GM19372 (cell line): ENCODE measurements around the gene RCBTB1.

Experiments used
- ATAC-seq: cut with Tn5 transposase; IDR thresholded peaks from one replicate; pipeline ENCODE4 v1.9.1; 2021; ENCODE audit warnings: mild to moderate bottlenecking, low read depth, moderate library complexity; ENCODE audit not compliant: unreplicated experiment

RCBTB1 gene

DNA sequence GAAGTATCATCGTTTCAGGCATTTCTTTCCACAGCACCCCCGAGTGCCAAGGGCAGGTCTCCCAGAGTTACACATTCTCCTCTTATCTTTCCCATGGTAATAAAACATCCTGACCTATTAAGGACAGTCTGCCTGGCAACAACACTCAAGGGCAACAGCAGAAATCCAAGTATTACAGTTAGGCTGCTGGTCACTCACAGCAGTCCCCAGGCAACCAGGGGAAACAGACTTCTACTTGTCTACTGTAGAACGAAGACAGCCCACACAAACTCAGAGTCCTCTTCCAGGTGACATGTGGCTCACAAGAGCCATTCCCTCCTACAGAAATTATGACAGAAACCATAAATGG lies 24.3 kb downstream of the RCBTB1 start:
- no peak for ATAC-seq

DNA sequence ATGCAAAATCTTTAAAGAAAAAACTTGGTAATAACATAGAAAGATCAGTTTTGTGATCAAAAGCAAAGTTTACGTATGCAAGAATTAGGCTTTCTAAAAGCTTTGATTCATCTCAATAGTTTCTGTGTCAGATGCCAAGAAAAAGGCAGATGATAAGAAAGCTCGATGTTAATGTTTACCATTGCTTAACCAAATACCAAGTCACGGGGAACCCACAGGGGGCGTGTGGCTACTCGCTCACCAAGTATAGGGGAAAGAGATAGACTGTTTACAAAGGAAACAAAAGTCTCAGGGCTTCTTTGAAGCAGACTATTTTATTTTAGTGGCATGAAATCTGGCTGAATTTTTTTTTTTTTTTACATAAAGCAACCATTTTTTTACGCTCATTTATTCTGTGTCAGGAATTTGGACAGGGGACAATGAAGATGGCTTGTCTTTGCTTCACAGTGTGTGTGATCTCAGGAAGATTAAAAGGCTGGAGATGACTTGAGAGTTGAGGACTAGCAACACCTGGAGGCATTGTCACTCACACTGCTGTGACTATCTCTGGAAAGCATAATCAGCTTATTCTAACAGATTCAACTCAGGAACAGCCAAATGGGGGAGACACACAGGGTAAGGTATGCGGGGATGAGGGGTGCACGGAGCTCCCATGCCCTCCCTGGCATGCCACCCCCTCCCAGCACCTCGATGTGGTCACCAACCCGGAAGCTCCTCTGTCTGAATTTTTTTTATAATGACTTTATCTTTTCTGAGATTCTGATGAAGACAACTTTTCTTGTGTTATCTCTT lies 24.9 kb downstream of the RCBTB1 start:
- no peak for ATAC-seq

DNA sequence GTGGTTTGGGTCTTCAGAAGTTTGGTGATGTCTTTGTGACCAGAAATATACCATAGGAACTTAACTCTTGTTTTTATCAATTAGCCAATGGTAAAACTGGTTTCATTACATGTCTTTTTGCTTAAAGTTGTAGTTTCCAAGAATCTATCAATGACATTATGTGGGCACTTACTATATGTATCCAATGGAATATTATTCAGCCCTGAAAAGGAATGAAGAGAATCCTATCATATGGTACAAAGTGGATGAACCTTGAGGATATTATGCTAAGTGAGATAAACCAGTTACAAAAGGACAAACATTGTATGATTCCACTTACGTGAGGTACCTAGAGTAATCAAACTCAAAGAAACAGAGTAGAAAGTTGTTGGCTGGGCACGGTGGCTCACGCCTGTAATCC lies 26.4 kb downstream of the RCBTB1 start:
- ATAC-seq, result no peak

DNA sequence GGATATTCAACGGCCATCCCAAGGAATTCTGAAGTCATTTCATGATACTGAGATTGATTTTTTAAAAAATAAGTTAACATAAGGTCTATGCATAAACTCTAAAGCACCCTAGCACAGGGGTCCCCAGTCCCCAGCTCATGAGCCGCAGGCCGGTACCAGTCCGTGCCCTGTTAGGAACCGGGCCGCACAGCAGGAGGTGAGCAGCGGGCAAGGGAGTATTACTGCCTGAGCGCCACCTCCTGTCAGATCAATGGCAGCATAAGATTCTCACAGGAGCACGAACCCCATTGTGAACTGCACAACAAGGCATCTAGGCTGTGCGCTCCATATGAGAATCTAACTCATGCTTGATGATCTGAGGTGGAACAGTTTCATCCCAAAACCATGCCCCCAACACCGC lies 31.0 kb downstream of the RCBTB1 start:
- ATAC-seq, result no peak

- no peak for ATAC-seq
Observed at GRCh38 chr13:49553888-49554287, 31.5 kb downstream of the RCBTB1 start.

- ATAC-seq, result no peak
Observed at GRCh38 chr13:49550942-49551644, 34.3 kb downstream of the RCBTB1 start.

DNA sequence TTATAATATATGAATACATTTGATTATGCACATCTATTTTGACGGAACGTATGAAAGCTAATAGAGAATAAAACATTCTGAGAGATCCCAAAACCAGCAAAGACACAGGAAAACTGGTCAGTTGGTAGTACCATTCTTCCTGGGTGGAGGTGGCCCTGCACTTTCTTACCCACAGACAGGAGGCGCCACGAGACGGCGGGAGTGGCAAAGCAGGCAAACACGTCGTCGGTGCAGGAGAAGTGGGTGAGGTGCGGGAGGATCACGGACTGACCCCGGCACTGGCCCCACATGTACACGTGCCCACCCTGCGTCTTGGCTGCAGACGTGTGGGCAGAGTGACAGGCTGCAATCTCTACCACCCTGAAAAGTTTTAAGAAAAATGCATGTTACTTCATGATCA lies 36.1 kb downstream of the RCBTB1 start:
- ATAC-seq, result no peak

GRCh38 chr13:49546561-49546960 lies 38.8 kb downstream of the RCBTB1 start:
- ATAC-seq, result no peak

DNA sequence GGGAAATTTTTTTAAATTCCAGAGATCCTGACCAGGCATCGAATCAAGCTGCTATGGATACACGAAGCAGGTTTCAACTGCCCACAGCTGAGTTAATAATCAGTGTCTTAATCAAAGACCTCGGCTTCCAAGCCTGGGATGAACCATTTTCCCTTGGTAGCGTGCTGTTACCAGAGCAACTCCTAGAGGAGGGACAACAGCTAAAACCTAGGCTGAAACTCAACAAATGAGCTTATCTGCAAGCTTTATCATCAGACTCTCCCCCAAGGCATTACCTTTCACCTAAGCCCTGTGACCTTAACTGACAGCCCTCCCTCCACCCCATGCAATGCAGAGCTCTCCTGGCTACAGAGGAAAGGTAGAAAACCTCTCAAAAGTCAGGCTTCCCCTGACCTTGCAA lies 39.7 kb downstream of the RCBTB1 start:
- ATAC-seq, result no peak

DNA sequence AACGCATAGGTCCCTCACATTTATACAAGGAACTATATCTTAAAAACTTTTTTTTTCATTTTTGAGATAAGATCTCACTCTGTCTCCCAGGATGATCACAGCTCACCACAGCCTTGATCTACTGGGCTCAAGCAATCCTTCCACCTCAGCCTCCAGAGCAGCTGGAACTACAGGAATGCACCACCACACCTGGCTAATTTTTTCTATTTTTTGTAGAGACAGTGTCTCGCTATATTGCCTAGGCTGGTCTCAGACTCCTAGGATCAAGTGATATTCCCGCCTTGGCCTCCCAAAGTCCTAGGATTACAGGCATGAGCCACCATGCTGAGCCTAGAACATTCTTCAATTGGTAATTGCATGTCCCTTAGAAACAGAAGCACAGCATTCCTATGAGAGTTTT lies 41.7 kb downstream of the RCBTB1 start:
- ATAC-seq, result no peak

DNA sequence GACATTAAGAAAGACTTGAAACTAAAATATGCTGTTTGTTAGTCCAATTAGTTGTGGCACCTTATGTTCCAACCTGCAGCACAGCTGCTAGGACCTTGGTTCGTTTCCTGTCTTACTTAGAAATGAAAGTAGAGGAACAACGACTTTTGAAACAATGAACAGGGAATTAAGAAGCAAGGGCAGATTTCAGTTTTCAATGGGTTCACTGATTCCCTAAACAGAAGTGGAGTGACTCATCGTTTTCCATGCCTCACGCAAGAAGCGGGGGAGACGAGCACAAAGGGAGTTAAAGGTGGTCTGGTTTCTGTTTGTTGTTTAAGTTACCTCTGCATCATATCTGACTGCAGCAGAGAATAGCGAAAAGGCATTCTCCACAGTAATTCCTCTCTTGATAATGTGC lies 44.8 kb downstream of the RCBTB1 start:
- ATAC-seq, result no peak

GRCh38 chr13:49539746-49540145 lies 45.6 kb downstream of the RCBTB1 start:
- no peak for ATAC-seq

DNA sequence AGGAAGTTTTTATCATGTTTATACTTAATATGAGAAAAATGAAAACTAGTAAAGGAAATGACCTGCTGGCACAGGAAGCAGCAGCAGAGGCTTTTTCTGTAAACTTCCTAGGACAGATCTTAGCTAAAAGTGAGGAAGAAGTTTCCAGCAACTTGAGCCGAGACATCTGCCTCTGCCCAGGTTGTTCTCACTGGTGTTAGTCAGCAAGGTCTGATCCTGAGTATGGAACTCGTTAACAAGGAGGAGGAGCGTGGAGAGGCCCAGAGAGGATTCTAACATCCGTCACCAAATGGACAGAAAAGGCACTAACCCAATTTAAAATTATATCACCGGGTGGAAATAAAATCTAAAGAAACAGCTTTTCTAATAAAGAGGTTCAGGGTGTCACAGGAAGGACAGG lies 46.0 kb downstream of the RCBTB1 start:
- ATAC-seq, result no peak

DNA sequence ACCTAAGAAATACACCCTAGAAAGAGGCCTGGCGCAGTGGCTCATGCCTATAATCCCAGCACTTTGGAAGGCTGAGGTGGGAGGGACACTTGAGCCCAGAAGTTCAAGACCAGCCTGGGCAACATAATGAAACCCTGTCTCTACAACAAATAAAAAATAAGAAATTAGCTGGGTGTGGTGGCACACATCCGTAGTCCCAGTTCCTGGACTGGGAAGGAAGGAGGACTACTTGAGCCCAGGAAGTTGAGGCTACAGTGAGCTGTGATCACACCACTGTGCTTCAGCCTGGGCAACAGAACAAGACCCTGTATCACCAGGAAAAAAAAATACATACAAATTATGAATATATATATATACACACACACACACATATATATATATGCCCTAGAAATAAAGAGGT lies 47.0 kb downstream of the RCBTB1 start:
- ATAC-seq, result no peak

DNA sequence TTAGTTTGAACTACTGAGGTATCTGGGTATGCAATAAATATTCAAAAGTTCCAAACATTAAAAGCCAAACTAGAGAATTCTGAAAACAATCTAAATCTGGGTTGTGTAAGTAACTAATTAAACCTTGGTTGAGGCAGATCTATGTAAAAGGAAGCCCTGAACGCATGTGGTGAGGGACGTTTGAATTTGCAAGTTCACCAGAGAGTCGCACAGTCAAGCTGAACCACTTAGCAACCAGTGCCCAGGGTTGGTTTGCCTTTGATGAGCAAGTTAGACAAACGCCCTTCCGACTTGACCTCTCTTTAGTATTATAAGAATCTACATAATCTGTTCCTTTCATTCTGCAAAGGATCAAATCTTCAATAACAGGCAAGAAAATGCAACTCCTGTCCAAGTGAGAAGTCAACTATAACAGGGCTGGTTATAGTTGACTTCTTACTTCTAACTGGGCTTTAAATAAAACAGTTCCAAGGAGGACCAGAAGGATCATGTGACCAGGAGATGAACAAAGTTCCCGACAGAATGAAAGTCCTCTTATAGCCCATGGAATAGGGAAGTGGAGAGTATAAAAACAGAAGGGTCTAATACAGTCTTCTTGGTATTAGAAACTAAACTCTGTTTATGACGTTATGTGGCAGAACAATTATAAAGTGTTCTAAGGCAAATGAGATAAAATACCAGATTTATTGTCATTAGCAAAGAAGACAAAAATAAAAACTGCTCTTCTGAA lies 49.0 kb downstream of the RCBTB1 start:
- ATAC-seq, result no peak

DNA sequence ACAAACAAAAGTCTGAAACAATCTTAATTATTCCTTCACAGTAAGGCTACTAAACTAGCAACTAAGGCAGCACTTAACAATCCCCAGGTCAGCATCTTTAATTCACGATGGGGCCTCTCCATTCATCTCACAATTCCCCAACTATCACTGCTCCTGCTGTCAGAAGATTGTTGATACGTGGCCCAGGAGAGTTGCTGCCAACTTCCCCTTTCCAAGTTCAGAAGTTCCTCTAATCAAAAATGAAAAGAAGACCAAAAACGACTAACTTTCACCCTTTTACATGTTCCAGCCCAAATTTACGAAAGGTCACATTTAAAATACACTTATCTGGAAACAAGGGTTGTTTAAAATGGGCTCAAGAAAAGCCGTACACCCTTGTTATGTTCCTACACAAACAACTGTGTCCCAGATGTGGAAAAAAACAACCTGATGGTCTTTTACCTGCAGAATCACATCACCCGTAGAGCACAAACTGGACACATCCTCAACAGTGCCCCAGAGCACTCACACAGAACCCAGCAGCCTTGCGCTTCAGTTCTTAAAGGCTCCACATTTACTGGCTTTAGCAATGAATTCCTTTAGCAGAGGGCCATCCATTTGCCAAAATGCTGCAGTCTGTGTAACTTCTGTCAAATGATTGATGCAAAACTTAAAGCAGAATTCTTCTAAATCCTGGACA lies 51.6 kb downstream of the RCBTB1 start:
- ATAC-seq, result no peak

DNA sequence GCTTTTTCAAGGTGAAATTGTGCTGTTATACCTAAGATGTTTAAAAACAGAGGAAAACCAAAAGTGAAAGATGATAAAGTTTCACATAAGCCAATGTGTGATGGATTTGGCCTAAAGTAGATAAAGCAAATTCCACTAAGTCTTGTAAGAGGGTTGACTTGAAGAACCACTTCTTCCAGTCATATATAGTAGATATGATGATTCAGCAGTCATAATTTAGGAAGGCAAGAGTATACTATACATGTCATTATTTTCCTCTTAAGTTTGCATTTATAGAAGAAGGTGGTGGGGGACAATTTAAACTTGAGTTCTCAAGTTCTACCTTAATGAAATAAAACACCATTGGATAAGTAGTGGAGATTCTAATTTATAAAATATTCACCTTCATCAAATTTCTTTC lies 52.3 kb downstream of the RCBTB1 start:
- ATAC-seq, result no peak

DNA sequence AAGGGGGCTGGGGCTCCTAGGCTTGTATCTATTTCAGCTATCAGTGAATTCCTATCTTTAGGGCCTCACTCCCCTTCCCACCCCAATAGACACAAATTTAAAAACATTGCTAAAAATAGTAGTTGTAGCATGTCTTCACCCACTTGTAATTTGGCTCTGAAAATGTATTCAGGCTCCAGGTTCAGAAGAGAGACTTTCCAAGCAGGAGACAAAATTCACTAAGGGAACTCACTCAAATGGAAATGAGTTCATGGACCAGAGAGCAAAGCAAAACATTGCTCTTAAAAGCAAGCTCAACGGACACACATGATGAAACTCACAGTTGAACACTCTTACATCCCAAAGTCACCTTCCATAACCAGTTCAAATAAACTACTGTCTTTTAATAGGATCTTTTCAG lies 52.8 kb downstream of the RCBTB1 start:
- ATAC-seq, result no peak

- ATAC-seq, result no peak
Observed at GRCh38 chr13:49530457-49530856, 54.9 kb downstream of the RCBTB1 start.

DNA sequence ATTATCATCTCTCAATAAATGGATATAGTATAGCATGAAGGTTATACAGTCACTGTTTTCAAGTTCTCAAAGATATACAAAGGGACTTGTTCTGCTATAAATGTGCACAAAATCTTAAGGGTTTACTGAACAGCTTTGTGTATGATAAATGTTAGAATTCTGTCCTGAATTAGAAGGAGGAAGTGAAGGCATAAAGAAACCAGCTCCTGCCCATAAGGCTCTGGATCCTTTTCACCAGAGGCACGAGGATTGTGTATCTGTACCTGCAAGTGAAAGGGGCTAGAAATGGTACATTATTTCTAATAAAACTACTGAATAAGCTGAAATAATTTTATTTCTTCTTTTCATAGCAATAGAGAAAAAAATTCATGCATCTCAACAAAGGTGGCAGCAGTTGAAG lies 57.2 kb downstream of the RCBTB1 start:
- no peak for ATAC-seq

DNA sequence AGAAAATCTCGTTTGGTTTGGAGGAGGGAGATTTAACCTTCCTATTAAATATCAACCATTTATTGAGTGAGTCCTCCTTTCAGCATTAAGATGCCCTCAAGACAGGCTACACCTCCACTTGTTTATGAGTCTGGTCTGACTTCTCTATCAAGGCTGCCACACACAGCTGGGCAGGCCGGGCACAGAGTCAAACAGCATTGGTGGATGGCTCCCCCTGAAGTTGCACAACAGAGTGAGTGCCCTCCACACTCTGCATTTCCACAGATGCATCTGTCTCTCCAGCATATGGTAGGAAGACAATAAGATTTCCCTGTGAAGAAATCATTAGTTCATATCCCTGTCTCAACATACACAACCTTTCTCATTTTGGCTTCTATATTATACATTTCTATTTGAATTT lies 58.2 kb downstream of the RCBTB1 start:
- ATAC-seq, result no peak
